Measurements from ENCODE around the gene LCAT. TPM values are rescaled to one million over a fixed set of nuclear protein-coding genes. Genes with fewer than 3 reads are reported as not detected.

The LCAT gene
- total and polyA plus RNA-seq, 2 donors (not counting 1 experiment from before 2014, with no cell fraction given) = 7.6 to 16.3 TPM

GRCh38 chr16:67992661-67993206, 48.8 kb upstream of the LCAT start:
- ATAC-seq (ENCODE audit: low read depth) (no peak), DNase-seq (no peak)
- H3K9me3 ChIP-seq (ENCODE audit: control extremely low read depth in 1 of 3, control insufficient read depth in 2 of 3, insufficient read depth in 1 of 3, low read length in 2 of 3) = peaks cover 0 to 4% (median 0%) of the 10 kb centered on the region in 3 donors
- peak overlapping the region in 2 of 5 experiments; percentile 18 to 28 for H3K4me3 ChIP-seq (ENCODE audit: control extremely low read depth in 1 of 5, extremely low read depth in 1 of 5, insufficient read depth in 1 of 5, low read depth in 2 of 5, low read length in 4 of 5)
- H3K27me3 ChIP-seq (replicated peaks in 1 of 4; ENCODE audit: control extremely low read depth in 1 of 4, control insufficient read depth in 3 of 4, insufficient read depth in 4 of 4, low read length in 3 of 4) = no peaks in the 10 kb centered on the region
- peaks cover 10% of the 10 kb centered on the region for H4K20me1 ChIP-seq (ENCODE audit: control insufficient read depth, insufficient read depth, low read length, poor library complexity, severe bottlenecking)
- Mint-ChIP-seq H3K9me3 (ENCODE audit: insufficient read depth) (no peaks in the 10 kb centered on the region), H3K27me3 (no peaks in the 10 kb centered on the region), H3K4me1 (peaks cover 67% of the 10 kb centered on the region), H3K27ac (peak overlapping the region; percentile 99), H3K4me3 (peak overlapping the region; percentile 82)
- H3K27ac ChIP-seq (ENCODE audit: low read length in 2 of 2) = peak overlapping the region; percentile 86 to 89
- peaks cover 48% of the 10 kb centered on the region for H3K79me2 ChIP-seq (ENCODE audit: control insufficient read depth, insufficient read depth, low read length)
- peak overlapping the region; percentile 54 for H3K9ac ChIP-seq (ENCODE audit: low read length)
- CTCF ChIA-PET = interaction anchor here (0.6 to 28.7 kb wide), 9 partner anchors 9 to 412 kb away, joined by 3 to 320 read pairs (median 7); partner anchors contain the start of genes DDX28 and DUS2
- WGBS (ENCODE audit: insufficient coverage) = 64% methylated on average over 18 of the region's 20 CpGs
- peak overlapping the region; percentile 77 for H3K4me2 ChIP-seq (replicated peaks; ENCODE audit: low read depth, low read length, poor library complexity, severe bottlenecking)
- H2AFZ ChIP-seq (ENCODE audit: insufficient read depth, low read depth, low read length, poor library complexity, severe bottlenecking) = peak overlapping the region; percentile 40
- POLR2A ChIA-PET = interaction anchor here (0.6 to 1.2 kb wide), 3 partner anchors 13 to 134 kb away, joined by 3 to 6 read pairs (median 3); no protein-coding TSS in a partner anchor
- intact Hi-C loops (cut with micrococcal nuclease) = loop anchor here (1.0 to 5.0 kb wide), 9 partner anchors 7 to 475 kb away; partner anchors contain the start of genes DDX28, DUS2, PSKH1 and PSMB10
- TF ChIP-seq EZH2 (IDR thresholded peaks at IDR 0.05; ENCODE audit: borderline replicate concordance, insufficient read depth, low read depth, low read length, poor library complexity, severe bottlenecking) = no peak
- peaks cover 43 to 53% of the 10 kb centered on the region in 2 donors for H3K4me1 ChIP-seq (ENCODE audit: control insufficient read depth in 2 of 2, insufficient read depth in 2 of 2, low read length in 2 of 2)
- H3K36me3 ChIP-seq (replicated peaks in 1 of 2; ENCODE audit: control extremely low read depth in 1 of 2, control insufficient read depth in 1 of 2, extremely low read depth in 1 of 2, insufficient read depth in 2 of 2, low read length in 1 of 2) = peaks cover 0 to 21% of the 10 kb centered on the region in 2 experiments

GRCh38 chr16:67990018-67990386, 46.1 kb upstream of the LCAT start:
- Histone ChIP-seq H3K27ac (ENCODE audit: low read length in 2 of 2) (peak overlapping the region in 1 of 2 donors; percentile 43), H3K9me3 (ENCODE audit: control extremely low read depth in 1 of 3, control insufficient read depth in 2 of 3, insufficient read depth in 1 of 3, low read length in 2 of 3) (no peaks in the 10 kb centered on the region), H3K9ac (ENCODE audit: low read length) (no peak overlapping the region), H3K4me2 (replicated peaks; ENCODE audit: low read depth, low read length, poor library complexity, severe bottlenecking) (no peak overlapping the region), H4K20me1 (ENCODE audit: control insufficient read depth, insufficient read depth, low read length, poor library complexity, severe bottlenecking) (peaks cover 10% of the 10 kb centered on the region), H2AFZ (ENCODE audit: insufficient read depth, low read depth, low read length, poor library complexity, severe bottlenecking) (no peak overlapping the region), H3K4me3 (ENCODE audit: control extremely low read depth in 1 of 5, extremely low read depth in 1 of 5, insufficient read depth in 1 of 5, low read depth in 2 of 5, low read length in 4 of 5) (no peak overlapping the region), H3K79me2 (ENCODE audit: control insufficient read depth, insufficient read depth, low read length) (peaks cover 31% of the 10 kb centered on the region), H3K27me3 (replicated peaks in 1 of 4; ENCODE audit: control extremely low read depth in 1 of 4, control insufficient read depth in 3 of 4, insufficient read depth in 4 of 4, low read length in 3 of 4) (no peaks in the 10 kb centered on the region), H3K36me3 (replicated peaks in 1 of 2; ENCODE audit: control extremely low read depth in 1 of 2, control insufficient read depth in 1 of 2, extremely low read depth in 1 of 2, insufficient read depth in 2 of 2, low read length in 1 of 2) (peaks cover 0 to 16% of the 10 kb centered on the region in 2 experiments), H3K4me1 (ENCODE audit: control insufficient read depth in 2 of 2, insufficient read depth in 2 of 2, low read length in 2 of 2) (peaks cover 25 to 38% of the 10 kb centered on the region in 2 donors)
- no peak overlapping the region for H3K4me3 Mint-ChIP-seq
- DNase-seq = no peak
- ChIA-PET CTCF (interaction anchor here (28.7 kb wide), 1 partner anchor 52 kb away, joined by 320 read pairs; no protein-coding TSS in a partner anchor), POLR2A (interaction anchor here (1.9 kb wide), 1 partner anchor 9 kb away, joined by 5 read pairs; the partner anchor contains the start of gene DPEP2)
- H3K27ac Mint-ChIP-seq = peak overlapping the region; percentile 74
- TF ChIP-seq EZH2 (IDR thresholded peaks at IDR 0.05; ENCODE audit: borderline replicate concordance, insufficient read depth, low read depth, low read length, poor library complexity, severe bottlenecking) (no peak), CTCF (IDR thresholded peaks at IDR 0.05) (no peak)
- intact Hi-C loops (cut with micrococcal nuclease) = loop anchor here (5.0 kb wide), 2 partner anchors 98 to 473 kb away; partner anchors contain the start of gene PSKH1
- H3K27me3 Mint-ChIP-seq = no peaks in the 10 kb centered on the region
- 84% methylated on average over 5 of the region's 6 CpGs for WGBS (ENCODE audit: insufficient coverage)
- no peaks in the 10 kb centered on the region for H3K9me3 Mint-ChIP-seq (ENCODE audit: insufficient read depth)
- H3K4me1 Mint-ChIP-seq = peaks cover 54% of the 10 kb centered on the region
- no peak for ATAC-seq (ENCODE audit: low read depth)

Data from B cell (primary cell).